ENCODE measurements around the gene ARHGAP15.

Gene ARHGAP15

GRCh38 chr2:143696651-143697050 is 567.4 kb downstream of the ARHGAP15 start:
- Histone ChIP-seq H3K4me2 (ENCODE audit: low read length) (no peak overlapping the region), H3K4me3 (ENCODE audit: low read length) (no peak overlapping the region), H3K27ac (ENCODE audit: low read depth, low read length) (no peak overlapping the region), H3K9me2 (replicated peaks; ENCODE audit: control insufficient read depth, low read length) (no peaks in the 10 kb centered on the region), H3K4me1 (ENCODE audit: control insufficient read depth, low read length) (no peaks in the 10 kb centered on the region), H3K27me3 (ENCODE audit: control insufficient read depth, low read length) (no peaks in the 10 kb centered on the region), H3K36me3 (ENCODE audit: control insufficient read depth, low read length) (no peaks in the 10 kb centered on the region), H3K79me2 (ENCODE audit: control insufficient read depth, low read length) (no peaks in the 10 kb centered on the region), H4K20me1 (ENCODE audit: control insufficient read depth, insufficient read depth, low read depth, low read length) (no peaks in the 10 kb centered on the region), H3K9me3 (ENCODE audit: control insufficient read depth, insufficient read depth, low read length) (no peaks in the 10 kb centered on the region), H3F3A (ENCODE audit: control insufficient read depth, insufficient read depth) (no peaks in the 10 kb centered on the region)
- TF ChIP-seq CTCF (IDR thresholded peaks at IDR 0.05; ENCODE audit: low read depth, low read length, poor library complexity, severe bottlenecking) (no peak), EZH2phosphoT487 (IDR thresholded peaks at IDR 0.05; ENCODE audit: borderline replicate concordance, low read length) (no peak)

DNA sequence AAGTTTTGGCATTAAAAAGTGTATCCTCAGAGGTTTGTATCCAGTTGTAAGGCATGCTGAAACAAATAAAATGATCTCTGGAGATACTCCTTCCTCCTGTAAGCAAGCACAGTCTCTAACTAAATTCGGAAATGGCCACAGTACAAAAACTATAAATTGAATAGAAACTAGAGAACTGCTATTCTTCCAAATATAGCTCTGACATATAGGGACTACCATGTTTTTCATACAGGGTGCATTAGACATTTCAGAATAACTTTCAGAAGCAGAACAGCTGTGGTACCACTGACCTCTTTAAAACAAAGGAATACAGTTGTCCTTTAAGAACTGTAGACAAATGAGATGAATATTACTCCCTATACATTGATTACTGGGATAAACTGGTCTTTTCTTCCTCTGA is 568.5 kb downstream of the ARHGAP15 start:
- no peaks in the 10 kb centered on the region for H3K79me2 ChIP-seq (ENCODE audit: control insufficient read depth, low read length)
- H3K27me3 ChIP-seq (ENCODE audit: control insufficient read depth, low read length) = no peaks in the 10 kb centered on the region
- no peaks in the 10 kb centered on the region for H3K36me3 ChIP-seq (ENCODE audit: control insufficient read depth, low read length)
- no peaks in the 10 kb centered on the region for H3K4me1 ChIP-seq (ENCODE audit: control insufficient read depth, low read length)
- no peak for TF ChIP-seq EZH2phosphoT487 (IDR thresholded peaks at IDR 0.05; ENCODE audit: borderline replicate concordance, low read length)
- no peak for TF ChIP-seq CTCF (IDR thresholded peaks at IDR 0.05; ENCODE audit: low read depth, low read length, poor library complexity, severe bottlenecking)
- H3K4me2 ChIP-seq (ENCODE audit: low read length) = no peak overlapping the region
- H3K9me3 ChIP-seq (ENCODE audit: control insufficient read depth, insufficient read depth, low read length) = no peaks in the 10 kb centered on the region
- H3K9me2 ChIP-seq (replicated peaks; ENCODE audit: control insufficient read depth, low read length) = no peaks in the 10 kb centered on the region
- H3F3A ChIP-seq (ENCODE audit: control insufficient read depth, insufficient read depth) = no peaks in the 10 kb centered on the region
- H3K4me3 ChIP-seq (ENCODE audit: low read length) = no peak overlapping the region
- no peak overlapping the region for H3K27ac ChIP-seq (ENCODE audit: low read depth, low read length)
- H4K20me1 ChIP-seq (ENCODE audit: control insufficient read depth, insufficient read depth, low read depth, low read length) = no peaks in the 10 kb centered on the region

DNA sequence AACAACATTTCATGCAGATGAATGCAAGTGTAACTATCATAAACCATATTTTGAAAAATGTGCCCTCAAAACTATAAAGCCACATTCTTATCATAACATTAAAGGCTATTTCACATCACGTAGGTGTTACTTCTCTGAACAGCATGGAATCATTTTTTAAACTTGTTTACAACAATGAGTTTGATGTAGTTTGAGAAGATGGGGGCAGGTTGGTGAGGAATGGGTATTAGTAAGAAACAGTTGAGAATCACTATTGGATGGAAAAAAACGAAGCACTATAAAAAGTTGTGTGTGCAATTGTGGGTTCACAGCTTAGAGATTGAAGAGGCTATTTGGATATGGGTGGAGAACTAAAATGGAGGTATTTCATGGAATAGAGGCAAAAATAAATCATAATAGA is 569.1 kb downstream of the ARHGAP15 start:
- Histone ChIP-seq H3F3A (ENCODE audit: control insufficient read depth, insufficient read depth) (no peaks in the 10 kb centered on the region), H3K36me3 (ENCODE audit: control insufficient read depth, low read length) (0 out of 2 replicates have a peak, but pooled peaks cover 1% of the 10 kb centered on the region), H3K79me2 (ENCODE audit: control insufficient read depth, low read length) (no peaks in the 10 kb centered on the region), H3K27me3 (ENCODE audit: control insufficient read depth, low read length) (no peaks in the 10 kb centered on the region), H4K20me1 (ENCODE audit: control insufficient read depth, insufficient read depth, low read depth, low read length) (no peaks in the 10 kb centered on the region), H3K4me3 (ENCODE audit: low read length) (no peak overlapping the region), H3K4me1 (ENCODE audit: control insufficient read depth, low read length) (no peaks in the 10 kb centered on the region), H3K9me2 (replicated peaks; ENCODE audit: control insufficient read depth, low read length) (no peaks in the 10 kb centered on the region), H3K27ac (ENCODE audit: low read depth, low read length) (no peak overlapping the region), H3K4me2 (ENCODE audit: low read length) (no peak overlapping the region), H3K9me3 (ENCODE audit: control insufficient read depth, insufficient read depth, low read length) (no peaks in the 10 kb centered on the region)
- TF ChIP-seq CTCF (IDR thresholded peaks at IDR 0.05; ENCODE audit: low read depth, low read length, poor library complexity, severe bottlenecking) = no peak
- no peak for TF ChIP-seq EZH2phosphoT487 (IDR thresholded peaks at IDR 0.05; ENCODE audit: borderline replicate concordance, low read length)
